ENCODE data around the gene ZNF438.
A peak's percentile ranks its signal among the peaks of the same experiment; 100 is the strongest.
"Not testable (repeated sequence)": the region's sequence is repeated elsewhere in the genome, so short reads cannot be mapped to it uniquely, and the experiment has no call there.

Gene ZNF438

GRCh38 chr10:30973737-30974136, 57.9 kb downstream of the ZNF438 start:
- no peaks in the 10 kb centered on the region for H3K9me3 Mint-ChIP-seq (ENCODE audit: low read depth)
- H3K27ac Mint-ChIP-seq: no peak overlapping the region
- no peak overlapping the region for H3K4me3 Mint-ChIP-seq
- peaks cover 2% of the 10 kb centered on the region for H3K36me3 Mint-ChIP-seq
- no peaks in the 10 kb centered on the region for H3K27me3 Mint-ChIP-seq
- H3K4me1 Mint-ChIP-seq (ENCODE audit: low read depth): no peaks in the 10 kb centered on the region

- Mint-ChIP-seq H3K27me3 (no peaks in the 10 kb centered on the region), H3K9me3 (ENCODE audit: low read depth) (no peaks in the 10 kb centered on the region), H3K4me3 (no peak overlapping the region), H3K4me1 (ENCODE audit: low read depth) (peaks cover 4% of the 10 kb centered on the region), H3K27ac (no peak overlapping the region), H3K36me3 (peaks cover 2% of the 10 kb centered on the region)
These were observed 60.8 kb downstream of the ZNF438 start for GRCh38 chr10:30970760-30971460.

GRCh38 chr10:30968711-30969110, 63.0 kb downstream of the ZNF438 start:
- Mint-ChIP-seq H3K4me3 (no peak overlapping the region), H3K27ac (no peak overlapping the region), H3K36me3 (peaks cover 2% of the 10 kb centered on the region), H3K4me1 (ENCODE audit: low read depth) (peaks cover 13% of the 10 kb centered on the region), H3K27me3 (no peaks in the 10 kb centered on the region), H3K9me3 (ENCODE audit: low read depth) (no peaks in the 10 kb centered on the region)

- Mint-ChIP-seq H3K27me3 (no peaks in the 10 kb centered on the region), H3K27ac (no peak overlapping the region)
These were observed 63.8 kb downstream of the ZNF438 start for GRCh38 chr10:30967650-30968410.

GRCh38 chr10:30963992-30964930, 67.4 kb downstream of the ZNF438 start:
- Mint-ChIP-seq H3K27me3 (no peaks in the 10 kb centered on the region), H3K27ac (peak overlapping the region; percentile 84), H3K4me1 (ENCODE audit: low read depth) (peaks cover 18% of the 10 kb centered on the region), H3K36me3 (peaks cover 10% of the 10 kb centered on the region), H3K4me3 (peak overlapping the region; percentile 1), H3K9me3 (ENCODE audit: low read depth) (no peaks in the 10 kb centered on the region)

More at GRCh38 chr10:30967650-30968410, 63.8 kb downstream of the ZNF438 start:
- Mint-ChIP-seq H3K36me3 (peaks cover 2% of the 10 kb centered on the region), H3K4me1 (ENCODE audit: low read depth) (peaks cover 16% of the 10 kb centered on the region), H3K9me3 (ENCODE audit: low read depth) (no peaks in the 10 kb centered on the region), H3K4me3 (no peak overlapping the region)

GRCh38 chr10:30962522-30962921, 69.1 kb downstream of the ZNF438 start:
- H3K9me3 Mint-ChIP-seq (ENCODE audit: low read depth): no peaks in the 10 kb centered on the region
- H3K27ac Mint-ChIP-seq: no peak overlapping the region
- no peaks in the 10 kb centered on the region for H3K27me3 Mint-ChIP-seq
- no peak overlapping the region for H3K4me3 Mint-ChIP-seq
- H3K4me1 Mint-ChIP-seq (ENCODE audit: low read depth): peaks cover 15% of the 10 kb centered on the region
- H3K36me3 Mint-ChIP-seq: peaks cover 16% of the 10 kb centered on the region

GRCh38 chr10:30959836-30960210, 71.8 kb downstream of the ZNF438 start:
- Mint-ChIP-seq H3K9me3 (ENCODE audit: low read depth) (peaks cover 6% of the 10 kb centered on the region), H3K36me3 (peaks cover 23% of the 10 kb centered on the region), H3K27ac (no peak overlapping the region), H3K27me3 (no peaks in the 10 kb centered on the region), H3K4me1 (ENCODE audit: low read depth) (peaks cover 13% of the 10 kb centered on the region), H3K4me3 (no peak overlapping the region)

GRCh38 chr10:30949218-30949617, 82.4 kb downstream of the ZNF438 start:
- not testable (repeated sequence) for H3K36me3 Mint-ChIP-seq; H3K27me3 Mint-ChIP-seq; H3K4me3 Mint-ChIP-seq; H3K27ac Mint-ChIP-seq; H3K4me1 Mint-ChIP-seq (ENCODE audit: low read depth); H3K9me3 Mint-ChIP-seq (ENCODE audit: low read depth)

- peaks cover 7% of the 10 kb centered on the region for H3K36me3 Mint-ChIP-seq
- no peak overlapping the region for H3K27ac Mint-ChIP-seq
- H3K4me3 Mint-ChIP-seq: no peak overlapping the region
- H3K27me3 Mint-ChIP-seq: no peaks in the 10 kb centered on the region
- H3K4me1 Mint-ChIP-seq (ENCODE audit: low read depth): no peaks in the 10 kb centered on the region
- H3K9me3 Mint-ChIP-seq (ENCODE audit: low read depth): no peaks in the 10 kb centered on the region
These were observed 87.7 kb downstream of the ZNF438 start for GRCh38 chr10:30944005-30944404.

GRCh38 chr10:30943451-30943850, 88.2 kb downstream of the ZNF438 start:
- no peaks in the 10 kb centered on the region for H3K27me3 Mint-ChIP-seq
- peaks cover 7% of the 10 kb centered on the region for H3K36me3 Mint-ChIP-seq
- H3K27ac Mint-ChIP-seq: no peak overlapping the region
- H3K4me3 Mint-ChIP-seq: no peak overlapping the region
- no peaks in the 10 kb centered on the region for H3K9me3 Mint-ChIP-seq (ENCODE audit: low read depth)
- H3K4me1 Mint-ChIP-seq (ENCODE audit: low read depth): no peaks in the 10 kb centered on the region

- Mint-ChIP-seq H3K4me3 (no peak overlapping the region), H3K36me3 (peaks cover 17% of the 10 kb centered on the region), H3K27me3 (no peaks in the 10 kb centered on the region), H3K9me3 (ENCODE audit: low read depth) (peaks cover 6% of the 10 kb centered on the region), H3K27ac (no peak overlapping the region), H3K4me1 (ENCODE audit: low read depth) (peaks cover 16% of the 10 kb centered on the region)
These were observed 91.4 kb downstream of the ZNF438 start for GRCh38 chr10:30940256-30940655.

- Mint-ChIP-seq H3K27me3 (no peaks in the 10 kb centered on the region), H3K9me3 (ENCODE audit: low read depth) (peaks cover 6% of the 10 kb centered on the region), H3K4me3 (no peak overlapping the region), H3K4me1 (ENCODE audit: low read depth) (peaks cover 19% of the 10 kb centered on the region), H3K27ac (no peak overlapping the region), H3K36me3 (peaks cover 21% of the 10 kb centered on the region)
These were observed 91.9 kb downstream of the ZNF438 start for GRCh38 chr10:30939643-30940251.

- H3K36me3 Mint-ChIP-seq: peaks cover 16% of the 10 kb centered on the region
- H3K27ac Mint-ChIP-seq: no peak overlapping the region
- no peak overlapping the region for H3K4me3 Mint-ChIP-seq
- peaks cover 6% of the 10 kb centered on the region for H3K9me3 Mint-ChIP-seq (ENCODE audit: low read depth)
- H3K27me3 Mint-ChIP-seq: no peaks in the 10 kb centered on the region
- H3K4me1 Mint-ChIP-seq (ENCODE audit: low read depth): peaks cover 19% of the 10 kb centered on the region
These were observed 96.6 kb downstream of the ZNF438 start for GRCh38 chr10:30935078-30935477.

GRCh38 chr10:30931094-30931493, 100.6 kb downstream of the ZNF438 start:
- no peaks in the 10 kb centered on the region for H3K27me3 Mint-ChIP-seq
- peaks cover 13% of the 10 kb centered on the region for H3K36me3 Mint-ChIP-seq
- H3K27ac Mint-ChIP-seq: no peak overlapping the region
- H3K4me1 Mint-ChIP-seq (ENCODE audit: low read depth): peaks cover 20% of the 10 kb centered on the region
- peaks cover 6% of the 10 kb centered on the region for H3K9me3 Mint-ChIP-seq (ENCODE audit: low read depth)
- no peak overlapping the region for H3K4me3 Mint-ChIP-seq
